Measurements from ENCODE around the gene SEH1L.

The SEH1L gene

GRCh38 chr18:12998332-12999060 is 50.7 kb downstream of the SEH1L start:
- Histone ChIP-seq H4K20me1 (ENCODE audit: insufficient read depth, low read length) (peaks cover 56% of the 10 kb centered on the region), H2AFZ (ENCODE audit: low read depth, low read length) (no peak overlapping the region), H3K9me3 (ENCODE audit: insufficient read depth, low read length) (no peaks in the 10 kb centered on the region), H3K4me1 (ENCODE audit: low read length) (peaks cover 51% of the 10 kb centered on the region), H3K79me2 (ENCODE audit: low read length) (peaks cover 88% of the 10 kb centered on the region), H3K27ac (ENCODE audit: low read length) (peak overlapping the region; percentile 84), H3K27me3 (ENCODE audit: low read depth, low read length) (no peaks in the 10 kb centered on the region), H3K9ac (ENCODE audit: low read length) (peak overlapping the region; percentile 48), H3K4me3 (ENCODE audit: low read length) (peak overlapping the region; percentile 66), H3K4me2 (ENCODE audit: low read length) (peak overlapping the region; percentile 80), H3K36me3 (replicated peaks; ENCODE audit: low read depth, low read length) (peaks cover 50% of the 10 kb centered on the region)
- TF ChIP-seq EZH2phosphoT487 (IDR thresholded peaks at IDR 0.05; ENCODE audit: low read depth) (no peak), CTCF (IDR thresholded peaks at IDR 0.05; ENCODE audit: low read depth, low read length) (no peak)

- peak; percentile 51 for TF ChIP-seq CTCF (IDR thresholded peaks at IDR 0.05; ENCODE audit: low read depth, low read length)
- TF ChIP-seq EZH2phosphoT487 (IDR thresholded peaks at IDR 0.05; ENCODE audit: low read depth) = no peak
- no peaks in the 10 kb centered on the region for H3K27me3 ChIP-seq (ENCODE audit: low read depth, low read length)
- no peak overlapping the region for H3K27ac ChIP-seq (ENCODE audit: low read length)
- no peak overlapping the region for H3K9ac ChIP-seq (ENCODE audit: low read length)
- no peak overlapping the region for H2AFZ ChIP-seq (ENCODE audit: low read depth, low read length)
- peaks cover 18% of the 10 kb centered on the region for H3K4me1 ChIP-seq (ENCODE audit: low read length)
- peaks cover 40% of the 10 kb centered on the region for H4K20me1 ChIP-seq (ENCODE audit: insufficient read depth, low read length)
- no peak overlapping the region for H3K4me3 ChIP-seq (ENCODE audit: low read length)
- H3K36me3 ChIP-seq (replicated peaks; ENCODE audit: low read depth, low read length) = peaks cover 41% of the 10 kb centered on the region
- no peaks in the 10 kb centered on the region for H3K9me3 ChIP-seq (ENCODE audit: insufficient read depth, low read length)
- no peak overlapping the region for H3K4me2 ChIP-seq (ENCODE audit: low read length)
- H3K79me2 ChIP-seq (ENCODE audit: low read length) = peaks cover 82% of the 10 kb centered on the region
Observed at GRCh38 chr18:13003466-13003896, 55.7 kb downstream of the SEH1L start.

GRCh38 chr18:13004396-13004795 is 56.6 kb downstream of the SEH1L start:
- H3K4me1 ChIP-seq (ENCODE audit: low read length) = peaks cover 10% of the 10 kb centered on the region
- peaks cover 34% of the 10 kb centered on the region for H4K20me1 ChIP-seq (ENCODE audit: insufficient read depth, low read length)
- H3K9me3 ChIP-seq (ENCODE audit: insufficient read depth, low read length) = no peaks in the 10 kb centered on the region
- H3K36me3 ChIP-seq (replicated peaks; ENCODE audit: low read depth, low read length) = peaks cover 49% of the 10 kb centered on the region
- no peak overlapping the region for H3K27ac ChIP-seq (ENCODE audit: low read length)
- no peak overlapping the region for H3K9ac ChIP-seq (ENCODE audit: low read length)
- H3K4me3 ChIP-seq (ENCODE audit: low read length) = no peak overlapping the region
- no peak overlapping the region for H3K4me2 ChIP-seq (ENCODE audit: low read length)
- H3K79me2 ChIP-seq (ENCODE audit: low read length) = peaks cover 74% of the 10 kb centered on the region
- TF ChIP-seq EZH2phosphoT487 (IDR thresholded peaks at IDR 0.05; ENCODE audit: low read depth) (no peak), CTCF (IDR thresholded peaks at IDR 0.05; ENCODE audit: low read depth, low read length) (no peak)
- H2AFZ ChIP-seq (ENCODE audit: low read depth, low read length) = no peak overlapping the region
- no peaks in the 10 kb centered on the region for H3K27me3 ChIP-seq (ENCODE audit: low read depth, low read length)

- no peaks in the 10 kb centered on the region for H3K9me3 ChIP-seq (ENCODE audit: insufficient read depth, low read length)
- 0 out of 2 replicates have a peak, but pooled peaks cover 5% of the 10 kb centered on the region for H3K4me1 ChIP-seq (ENCODE audit: low read length)
- H3K4me3 ChIP-seq (ENCODE audit: low read length) = no peak overlapping the region
- H3K9ac ChIP-seq (ENCODE audit: low read length) = no peak overlapping the region
- H4K20me1 ChIP-seq (ENCODE audit: insufficient read depth, low read length) = peaks cover 32% of the 10 kb centered on the region
- H3K4me2 ChIP-seq (ENCODE audit: low read length) = no peak overlapping the region
- TF ChIP-seq CTCF (IDR thresholded peaks at IDR 0.05; ENCODE audit: low read depth, low read length) (no peak), EZH2phosphoT487 (IDR thresholded peaks at IDR 0.05; ENCODE audit: low read depth) (no peak)
- H3K36me3 ChIP-seq (replicated peaks; ENCODE audit: low read depth, low read length) = peaks cover 44% of the 10 kb centered on the region
- no peak overlapping the region for H2AFZ ChIP-seq (ENCODE audit: low read depth, low read length)
- no peak overlapping the region for H3K27ac ChIP-seq (ENCODE audit: low read length)
- no peaks in the 10 kb centered on the region for H3K27me3 ChIP-seq (ENCODE audit: low read depth, low read length)
- H3K79me2 ChIP-seq (ENCODE audit: low read length) = peaks cover 65% of the 10 kb centered on the region
Observed at GRCh38 chr18:13005289-13005688, 57.5 kb downstream of the SEH1L start.

Data from OCI-LY3 (cell line).